AG04450 (cell line): ENCODE results near the gene SLK. TPM values are rescaled to one million over a fixed set of nuclear protein-coding genes. Genes with fewer than 3 reads are reported as not detected.

ENCODE experiments used
- CTCF ChIA-PET: fragments of 300-600, 350-600 bp; formaldehyde crosslinking; extraction: SDS; loops from one replicate; lab custom pipeline; 2022; ENCODE audit warnings: antibody characterized with exemption, inconsistent platforms; lab: Charles Lee
- POLR2A ChIA-PET: fragments of 350-600 bp; formaldehyde crosslinking; extraction: SDS; loops from one replicate; lab custom pipeline; 2021; ENCODE audit warnings: antibody characterized with exemption, inconsistent platforms; lab: Yijun Ruan, JAX
- DNase-seq: peaks from one replicate; pipeline ENCODE4 v3.0.0-alpha.2; 2011; ENCODE audit warnings: low read depth, low spot score
- H3K27ac ChIP-seq: one replicate; pipeline ENCODE4 v1.5.1; 2012; ENCODE audit warnings: low read depth, low read length, control low read depth
- H3K27me3 ChIP-seq: one replicate; pipeline ENCODE4 v1.6.0; 2012; ENCODE audit warnings: low read length; ENCODE audit not compliant: control insufficient read depth, insufficient read depth
- H3K4me3 ChIP-seq: 2 replicates; pipeline ENCODE4 v1.5.1; 2011; ENCODE audit warnings: mild to moderate bottlenecking, low read depth, low read length, control low read depth
- H3K9me3 ChIP-seq: 2 replicates; pipeline ENCODE4 v1.5.1; 2012; ENCODE audit warnings: low read length; ENCODE audit not compliant: control insufficient read depth, insufficient read depth
- CTCF ChIP-seq: IDR thresholded peaks from 2 replicates; pipeline ENCODE4 v1.5.1; 2011; ENCODE audit warnings: low read depth, low read length, control low read depth, inconsistent platforms
- polyA plus RNA-seq: library from polyadenylated mRNA; depleted of rRNA; stranded (reverse); fragments of >200 nt; gene quantifications from 2 replicates; pipeline ENCODE4 v1.2.3, GENCODE V29; 2011

Gene SLK
- polyA plus RNA-seq, 1 experiment = 16.5 TPM

- Histone ChIP-seq H3K27ac (no peak overlapping the region), H3K4me3 (no peak overlapping the region), H3K9me3 (no peaks in the 10 kb centered on the region), H3K27me3 (peaks cover 2% of the 10 kb centered on the region)
- CTCF ChIA-PET = interaction anchor here (1.2 kb wide), 1 partner anchor 232 kb away, joined by 3 read pairs; no protein-coding TSS in a partner anchor
- POLR2A ChIA-PET = no interaction called here
- no peak for TF ChIP-seq CTCF
- DNase-seq = no peak
These were observed 75.1 kb downstream of the SLK start for GRCh38 chr10:104041891-104042535.

GRCh38 chr10:104043185-104043830, 76.4 kb downstream of the SLK start:
- H3K4me3 ChIP-seq = no peak overlapping the region
- H3K9me3 ChIP-seq = no peaks in the 10 kb centered on the region
- DNase-seq = no peak
- H3K27me3 ChIP-seq = peaks cover 2% of the 10 kb centered on the region
- no peak overlapping the region for H3K27ac ChIP-seq
- ChIA-PET CTCF (no interaction called here), POLR2A (no interaction called here)
- TF ChIP-seq CTCF = no peak

GRCh38 chr10:104043854-104044253, 76.9 kb downstream of the SLK start:
- no peak for TF ChIP-seq CTCF
- Histone ChIP-seq H3K27me3 (peaks cover 2% of the 10 kb centered on the region), H3K27ac (no peak overlapping the region), H3K4me3 (no peak overlapping the region), H3K9me3 (no peaks in the 10 kb centered on the region)
- CTCF ChIA-PET = no interaction called here
- DNase-seq = no peak
- POLR2A ChIA-PET = no interaction called here

GRCh38 chr10:104045151-104046089, 78.5 kb downstream of the SLK start:
- POLR2A ChIA-PET = interaction anchor here (1.0 kb wide), 1 partner anchor 76 kb away, joined by 3 read pairs; the partner anchor contains the start of gene SFR1
- TF ChIP-seq CTCF = peak; percentile 83
- peak; percentile 52 for DNase-seq
- Histone ChIP-seq H3K27ac (no peak overlapping the region), H3K4me3 (no peak overlapping the region), H3K9me3 (no peaks in the 10 kb centered on the region), H3K27me3 (peaks cover 2% of the 10 kb centered on the region)
- CTCF ChIA-PET = interaction anchor here (0.6 to 1.9 kb wide), 10 partner anchors 14 to 229 kb away, joined by 3 to 13 read pairs (median 4); partner anchors contain the start of gene SFR1
